Measurements from ENCODE around the gene ETV2.
"Not testable (repeated sequence)": the region's sequence is repeated elsewhere in the genome, so short reads cannot be mapped to it uniquely, and the experiment has no call there.

ETV2 gene

GRCh38 chr19:35641515-35642151 is at the start of gene ETV2:
Gene ETV2 (plus strand): TSS chr19:35641745. CDS start chr19:35642461, 716 bp downstream.
- DNase-seq: no peak

GRCh38 chr19:35592226-35592625 is 49.3 kb upstream of the ETV2 start:
- no peak for DNase-seq

GRCh38 chr19:35595026-35595425 is 46.5 kb upstream of the ETV2 start:
- DNase-seq: not testable (repeated sequence)

GRCh38 chr19:35595928-35596327 is 45.6 kb upstream of the ETV2 start:
- no peak for DNase-seq

GRCh38 chr19:35596366-35596999 is 45.1 kb upstream of the ETV2 start:
- DNase-seq: no peak

GRCh38 chr19:35601971-35602370 is 39.6 kb upstream of the ETV2 start:
- no peak for DNase-seq

GRCh38 chr19:35604436-35604835 is 37.1 kb upstream of the ETV2 start:
- not testable (repeated sequence) for DNase-seq

GRCh38 chr19:35607170-35607569 is 34.4 kb upstream of the ETV2 start:
- DNase-seq: not testable (repeated sequence)

- no peak for DNase-seq
Measured at GRCh38 chr19:35607661-35608060, 33.9 kb upstream of the ETV2 start.

- DNase-seq: no peak
Measured at GRCh38 chr19:35608251-35608650, 33.3 kb upstream of the ETV2 start.

GRCh38 chr19:35609851-35610353 is 31.6 kb upstream of the ETV2 start:
- DNase-seq: no peak

GRCh38 chr19:35612224-35612558 is 29.4 kb upstream of the ETV2 start:
- no peak for DNase-seq

- peak; percentile 91 for DNase-seq
Measured at GRCh38 chr19:35612559-35613321, 28.8 kb upstream of the ETV2 start, which contains the start of gene HAUS5. Gene HAUS5 (plus strand): TSS chr19:35612735. CDS start chr19:35612795, 60 bp downstream.

GRCh38 chr19:35613574-35613973 is 28.0 kb upstream of the ETV2 start:
- DNase-seq: no peak

- no peak for DNase-seq
Measured at GRCh38 chr19:35615036-35615435, 26.5 kb upstream of the ETV2 start.

GRCh38 chr19:35618857-35619256 is 22.7 kb upstream of the ETV2 start:
- DNase-seq: no peak

GRCh38 chr19:35619290-35619923 is 22.1 kb upstream of the ETV2 start:
- DNase-seq: no peak

- no peak for DNase-seq
Measured at GRCh38 chr19:35620001-35620400, 21.5 kb upstream of the ETV2 start.

GRCh38 chr19:35621708-35622107 is 19.8 kb upstream of the ETV2 start:
- DNase-seq: no peak

- no peak for DNase-seq
Measured at GRCh38 chr19:35622750-35623149, 18.8 kb upstream of the ETV2 start.

- DNase-seq: no peak
Measured at GRCh38 chr19:35623327-35624010, 18.1 kb upstream of the ETV2 start.

GRCh38 chr19:35628264-35628564 is 13.3 kb upstream of the ETV2 start:
- DNase-seq: no peak
